Common myeloid progenitor, CD34-positive (primary cell): ENCODE measurements around the gene AP2S1.
A peak's percentile ranks its signal among the peaks of the same experiment; 100 is the strongest.
"Not testable (repeated sequence)": the region's sequence is repeated elsewhere in the genome, so short reads cannot be mapped to it uniquely, and the experiment has no call there.

Experiments
- CTCF ChIA-PET: fragments of 350-600 bp; sonication (Branson Sonifier 250); formaldehyde crosslinking; loops from one replicate; lab custom pipeline; 2021; ENCODE audit warnings: antibody characterized with exemption; lab: Charles Lee
- POLR2A ChIA-PET: fragments of 350-600 bp; sonication (Branson Sonifier 250); formaldehyde crosslinking; loops from one replicate; lab custom pipeline; 2021; ENCODE audit warnings: antibody characterized with exemption; lab: Charles Lee
- DNase-seq, 3 donors: peaks; one replicate each; pipeline versions ENCODE4 v3.0.0 to v3.0.0-alpha.2; 2013
- H3K27ac ChIP-seq, 2 experiments: 1 replicate in 1 of 2; 2 replicates in 1 of 2; pipeline ENCODE4 v1.7.0; 2013; ENCODE audit warnings: inconsistent platforms in 2 of 2, low read length in 2 of 2, mild to moderate bottlenecking in 2 of 2, low read depth in 1 of 2, moderate library complexity in 1 of 2; ENCODE audit not compliant: severe bottlenecking in 2 of 2, insufficient read depth in 1 of 2, poor library complexity in 1 of 2
- H3K27me3 ChIP-seq, 5 experiments: replicated peaks in 2 of 5; 1 replicate in 3 of 5; 2 replicates in 2 of 5; pipeline versions ENCODE4 v1.6.1 to v1.7.0; 2013; ENCODE audit warnings: low read length in 4 of 5, mild to moderate bottlenecking in 2 of 5, moderate library complexity in 2 of 5, inconsistent platforms in 1 of 5; ENCODE audit not compliant: insufficient read depth in 5 of 5, control insufficient read depth in 4 of 5
- H3K36me3 ChIP-seq, 4 experiments: 1 replicate in 2 of 4; 2 replicates in 2 of 4; pipeline versions ENCODE4 v1.6.1 to v1.7.0; 2013; ENCODE audit warnings: low read length in 3 of 4, control low read depth in 1 of 4, mild to moderate bottlenecking in 1 of 4; ENCODE audit not compliant: control insufficient read depth in 4 of 4, insufficient read depth in 4 of 4
- H3K4me1 ChIP-seq, 4 experiments: 1 replicate in 3 of 4; 2 replicates in 1 of 4; pipeline versions ENCODE4 v1.6.1 to v1.7.1; 2013; ENCODE audit warnings: low read length in 3 of 4, mild to moderate bottlenecking in 3 of 4, control low read depth in 1 of 4, inconsistent platforms in 1 of 4, moderate library complexity in 1 of 4; ENCODE audit not compliant: control insufficient read depth in 4 of 4, insufficient read depth in 4 of 4; ENCODE audit errors: control extremely low read depth in 1 of 4
- H3K4me3 ChIP-seq, 7 experiments: 1 replicate in 4 of 7; 2 replicates in 3 of 7; pipeline versions ENCODE4 v1.5.1 to v1.7.0; 2013; ENCODE audit warnings: mild to moderate bottlenecking in 7 of 7, low read length in 6 of 7, moderate library complexity in 6 of 7, inconsistent platforms in 2 of 7, low read depth in 2 of 7, control low read depth in 1 of 7; ENCODE audit not compliant: insufficient read depth in 4 of 7, control insufficient read depth in 1 of 7; ENCODE audit errors: extremely low read depth in 1 of 7
- H3K9me3 ChIP-seq, 5 experiments: 1 replicate in 4 of 5; 2 replicates in 1 of 5; pipeline versions ENCODE4 v1.6.1 to v1.7.1; 2013; ENCODE audit warnings: low read length in 4 of 5, mild to moderate bottlenecking in 2 of 5, inconsistent platforms in 1 of 5, low read depth in 1 of 5, moderate library complexity in 1 of 5; ENCODE audit not compliant: control insufficient read depth in 4 of 5, insufficient read depth in 2 of 5; ENCODE audit errors: control extremely low read depth in 1 of 5
- WGBS: methylation state at CpG from one replicate; pipeline ENCODE4 v1.1.5; 2013; ENCODE audit not compliant: insufficient coverage; 5-methylcytosine and 5-hydroxymethylcytosine counted together

AP2S1 gene

DNA sequence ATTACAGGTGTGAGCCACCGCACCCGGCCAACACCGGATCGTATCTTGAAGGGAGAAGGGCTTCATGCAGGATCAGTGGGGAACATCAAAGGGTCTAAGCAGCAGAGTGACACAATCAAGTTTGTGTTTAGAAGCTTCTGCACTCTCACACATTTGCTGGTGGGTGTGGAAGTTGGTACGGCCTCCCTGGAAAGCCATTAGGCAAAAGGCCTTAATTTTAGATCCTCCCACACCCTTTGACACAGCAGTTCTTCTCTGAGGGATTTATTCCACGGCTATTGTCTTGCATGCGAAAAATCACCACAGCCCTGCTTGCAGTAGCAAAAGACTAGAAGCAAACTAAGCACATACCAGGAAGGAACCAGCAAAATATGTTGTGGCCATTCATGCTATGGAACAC lies 44.0 kb downstream of the AP2S1 start:
- no peak for DNase-seq
- no peaks in the 10 kb centered on the region for H3K27me3 ChIP-seq
- no peaks in the 10 kb centered on the region for H3K4me1 ChIP-seq
- ChIA-PET POLR2A (interaction anchor here (0.7 kb wide), 1 partner anchor 1680 kb away, joined by 3 read pairs; no protein-coding TSS in a partner anchor), CTCF (interaction anchor here (1.0 to 2.4 kb wide), 2 partner anchors 11 to 13 kb away, joined by 3 to 9 read pairs; no protein-coding TSS in a partner anchor)
- no peak overlapping the region for H3K4me3 ChIP-seq
- H3K36me3 ChIP-seq: no peaks in the 10 kb centered on the region
- no peaks in the 10 kb centered on the region for H3K9me3 ChIP-seq
- H3K27ac ChIP-seq: no peak overlapping the region
- WGBS: 100% methylated on average over 2 of the region's 7 CpGs

DNA sequence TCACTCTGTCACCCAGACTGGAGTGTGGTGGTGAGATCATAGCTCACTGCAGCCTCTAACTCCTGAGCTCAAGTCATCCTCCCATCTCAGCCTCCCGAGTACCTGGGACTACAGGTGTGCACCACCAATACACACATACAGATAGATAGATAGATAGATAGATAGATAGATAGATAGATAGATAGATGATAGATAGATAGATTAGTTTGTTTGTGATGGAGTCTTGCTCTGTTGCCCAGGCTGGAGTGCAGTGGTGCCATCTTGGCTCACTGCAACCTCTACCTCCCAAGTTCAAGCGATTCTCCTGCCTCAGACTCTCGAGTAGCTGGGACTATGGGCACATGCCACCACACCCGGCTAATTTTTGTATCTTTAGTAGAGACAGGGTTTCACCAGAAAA lies 46.2 kb downstream of the AP2S1 start:
- H3K9me3 ChIP-seq, H3K27ac ChIP-seq, DNase-seq, H3K36me3 ChIP-seq, POLR2A ChIA-PET, H3K4me1 ChIP-seq, H3K27me3 ChIP-seq, H3K4me3 ChIP-seq: not testable (repeated sequence)
- WGBS: 100% methylated on average over 2 of the region's 4 CpGs
- CTCF ChIA-PET: interaction anchor here (1.8 to 2.4 kb wide), 3 partner anchors 9 to 47 kb away, joined by 5 to 9 read pairs (median 7); no protein-coding TSS in a partner anchor

DNA sequence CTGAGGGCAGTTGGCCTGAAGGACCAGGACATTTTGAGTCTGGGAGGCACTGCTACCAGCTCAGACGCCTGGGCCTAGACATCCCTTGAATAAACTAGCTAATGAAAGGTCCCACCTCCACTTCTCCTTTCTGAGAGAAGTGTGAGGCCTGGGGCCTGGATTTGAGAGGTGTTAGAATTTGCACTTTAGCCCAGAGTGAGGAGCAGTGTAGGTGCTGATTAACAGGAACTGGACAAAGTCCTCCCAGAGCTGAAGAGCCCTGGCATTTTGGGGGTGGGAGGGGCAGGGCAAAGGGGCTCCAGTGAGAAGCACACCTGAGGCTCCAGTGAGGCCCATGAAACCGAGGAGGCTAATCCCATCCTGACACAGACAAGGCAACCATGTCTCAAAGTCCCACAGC lies 47.1 kb downstream of the AP2S1 start:
- H3K27me3 ChIP-seq: no peaks in the 10 kb centered on the region
- DNase-seq: no peak
- ChIA-PET POLR2A (no interaction called here), CTCF (interaction anchor here (1.4 kb wide), 1 partner anchor 18 kb away, joined by 3 read pairs; no protein-coding TSS in a partner anchor)
- H3K27ac ChIP-seq: no peak overlapping the region
- no peaks in the 10 kb centered on the region for H3K9me3 ChIP-seq
- H3K4me3 ChIP-seq: no peak overlapping the region
- H3K36me3 ChIP-seq: no peaks in the 10 kb centered on the region
- H3K4me1 ChIP-seq: no peaks in the 10 kb centered on the region
- 83% methylated on average over 1 of the region's 2 CpGs for WGBS

DNA sequence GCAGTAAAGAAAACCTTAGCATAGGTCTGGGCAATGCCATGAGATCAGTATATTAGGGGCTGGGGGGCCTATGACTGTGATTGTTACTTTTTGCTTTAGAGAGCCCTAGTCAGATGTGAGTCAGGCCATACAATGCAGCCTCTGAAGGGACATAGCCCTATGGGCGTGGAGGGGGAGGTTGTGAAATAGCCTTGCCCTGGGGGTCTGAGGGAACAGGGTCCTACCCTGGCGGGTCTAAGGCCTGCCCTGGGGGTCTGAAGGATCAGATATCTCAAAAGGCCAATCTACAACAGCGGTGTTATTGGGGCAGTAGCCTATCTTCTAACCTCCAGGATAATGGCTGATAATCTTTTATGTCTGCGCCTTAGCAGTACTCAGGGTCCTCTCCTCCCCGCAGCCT lies 48.5 kb downstream of the AP2S1 start:
- WGBS: 100% methylated on average over 4 of the region's 5 CpGs
- DNase-seq: no peak
- H3K4me1 ChIP-seq: no peaks in the 10 kb centered on the region
- ChIA-PET POLR2A (no interaction called here), CTCF (interaction anchor here (1.0 kb wide), 1 partner anchor 44 kb away, joined by 4 read pairs; no protein-coding TSS in a partner anchor)
- H3K27ac ChIP-seq: no peak overlapping the region
- no peak overlapping the region for H3K4me3 ChIP-seq
- H3K27me3 ChIP-seq: no peaks in the 10 kb centered on the region
- H3K36me3 ChIP-seq: no peaks in the 10 kb centered on the region
- H3K9me3 ChIP-seq: no peaks in the 10 kb centered on the region

DNA sequence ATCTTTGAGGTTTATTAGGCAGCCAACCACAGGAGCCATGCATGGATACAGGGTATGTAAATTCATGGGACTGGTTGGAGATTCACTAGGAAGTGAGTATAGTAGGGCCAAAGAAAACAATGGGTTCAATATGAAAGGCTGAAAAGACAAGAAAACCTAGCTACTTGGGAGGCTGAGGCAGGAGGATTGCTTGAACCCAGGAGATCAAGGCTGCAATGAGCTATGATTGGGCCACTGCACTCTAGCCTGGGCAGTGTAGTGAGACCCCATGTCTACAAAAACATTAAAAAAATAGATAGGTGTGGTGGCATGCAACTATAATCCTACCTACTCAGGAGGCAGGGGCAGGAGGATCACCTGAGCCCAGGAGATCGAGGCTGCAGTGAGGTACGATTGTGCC lies 51.9 kb downstream of the AP2S1 start:
- Histone ChIP-seq H3K27ac (no peak overlapping the region), H3K27me3 (no peaks in the 10 kb centered on the region), H3K36me3 (no peaks in the 10 kb centered on the region), H3K9me3 (no peaks in the 10 kb centered on the region), H3K4me1 (peaks cover 0 to 2% (median 0%) of the 10 kb centered on the region in 4 experiments), H3K4me3 (no peak overlapping the region)
- WGBS: no CpG with 5 or more reads among the region's 2 CpGs
- no peak for DNase-seq
- CTCF ChIA-PET: no interaction called here
- POLR2A ChIA-PET: no interaction called here

DNA sequence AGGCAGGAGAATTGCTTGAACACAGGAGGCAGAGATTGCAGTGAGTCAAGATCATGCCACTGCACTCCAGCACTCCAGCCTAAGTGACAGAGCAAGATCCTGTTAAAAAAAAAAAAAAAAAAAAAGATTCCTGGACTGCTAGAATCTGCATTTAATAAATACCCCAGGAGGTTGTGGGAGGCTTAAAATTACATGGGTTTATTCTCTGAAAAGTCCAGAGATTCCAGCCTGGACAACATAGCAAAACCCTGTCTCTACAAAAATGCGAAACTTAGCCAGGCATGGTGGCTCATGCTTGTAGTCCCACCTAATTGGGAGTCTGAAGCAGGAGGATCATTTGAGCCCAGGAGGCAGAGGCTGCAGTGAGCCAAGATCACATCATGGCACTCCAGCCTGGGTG lies 52.8 kb downstream of the AP2S1 start:
- Histone ChIP-seq H3K27me3 (no peaks in the 10 kb centered on the region), H3K27ac (no peak overlapping the region), H3K9me3 (no peaks in the 10 kb centered on the region), H3K36me3 (no peaks in the 10 kb centered on the region), H3K4me1 (peaks cover 0 to 2% (median 0%) of the 10 kb centered on the region in 4 experiments), H3K4me3 (no peak overlapping the region)
- ChIA-PET CTCF (interaction anchor here (0.7 kb wide), 1 partner anchor 17 kb away, joined by 4 read pairs; no protein-coding TSS in a partner anchor), POLR2A (no interaction called here)
- WGBS: 100% methylated on average over 1 of the region's 1 CpG
- DNase-seq: no peak

DNA sequence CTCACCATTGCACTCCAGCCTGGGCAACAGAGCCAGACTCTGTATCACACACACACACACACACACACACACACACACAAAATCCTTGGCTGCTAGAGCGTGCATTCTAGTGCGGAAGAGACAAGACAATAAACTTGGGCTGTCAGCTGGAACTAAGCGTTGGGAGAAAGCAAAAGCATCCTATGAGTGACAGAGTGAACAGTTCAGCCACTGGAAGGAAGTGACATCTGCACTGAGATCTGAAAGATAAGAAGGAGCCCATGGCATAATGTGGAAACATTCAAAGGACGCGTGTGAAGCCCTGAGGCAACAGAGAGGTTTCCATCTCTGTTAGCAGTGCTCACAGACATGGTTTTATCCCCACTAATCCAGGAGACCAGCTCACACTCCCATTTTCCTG lies 58.7 kb downstream of the AP2S1 start:
- 13% methylated on average over 4 of the region's 5 CpGs for WGBS
- Histone ChIP-seq H3K36me3 (no peaks in the 10 kb centered on the region), H3K4me3 (no peak overlapping the region), H3K27ac (no peak overlapping the region), H3K9me3 (no peaks in the 10 kb centered on the region), H3K4me1 (peaks cover 5 to 31% (median 25%) of the 10 kb centered on the region in 4 experiments), H3K27me3 (no peaks in the 10 kb centered on the region)
- ChIA-PET POLR2A (no interaction called here), CTCF (interaction anchor here (1.2 to 1.9 kb wide), 2 partner anchors 20 to 33 kb away, joined by 3 to 4 read pairs; no protein-coding TSS in a partner anchor)
- DNase-seq: peak; percentile 45 to 84 (median 79)
